PC-9 (cell line): ENCODE results near the gene R3HDM2.

ENCODE experiments used
- EZH2 ChIP-seq: fragments of 200-600 bp; sonication (generic); IDR thresholded peaks from 2 replicates; pipeline ENCODE4 v1.8.0; 2017; ENCODE audit warnings: antibody characterized with exemption, low read depth
- TF ChIP-seq, protein P1 (sequence below): fragments of 200-600 bp; sonication (generic); conservative IDR thresholded peaks from 2 replicates; pipeline ENCODE4 v1.6.1; 2017; ENCODE audit warnings: mixed run types, antibody characterized with exemption, mild to moderate bottlenecking, moderate library complexity

DNA sequence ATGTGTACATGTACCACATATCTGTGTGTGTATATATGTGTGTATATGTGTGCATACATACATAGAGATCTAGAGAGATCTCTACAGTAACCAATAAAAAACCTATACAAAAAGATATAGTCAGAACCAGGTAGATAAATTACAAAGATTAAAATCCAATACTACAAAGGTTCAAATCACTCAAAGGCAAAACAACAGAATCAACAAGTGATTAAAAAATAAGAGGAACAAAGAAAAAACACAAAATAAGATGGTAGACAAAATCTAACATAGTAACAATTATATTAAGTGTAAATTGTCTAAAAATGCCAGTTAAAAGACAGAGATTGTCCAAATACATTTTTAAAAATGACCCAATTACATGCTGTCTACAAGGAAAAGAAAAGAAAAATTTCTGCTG is 83.6 kb downstream of the R3HDM2 start:
- TF ChIP-seq, protein P1, sequence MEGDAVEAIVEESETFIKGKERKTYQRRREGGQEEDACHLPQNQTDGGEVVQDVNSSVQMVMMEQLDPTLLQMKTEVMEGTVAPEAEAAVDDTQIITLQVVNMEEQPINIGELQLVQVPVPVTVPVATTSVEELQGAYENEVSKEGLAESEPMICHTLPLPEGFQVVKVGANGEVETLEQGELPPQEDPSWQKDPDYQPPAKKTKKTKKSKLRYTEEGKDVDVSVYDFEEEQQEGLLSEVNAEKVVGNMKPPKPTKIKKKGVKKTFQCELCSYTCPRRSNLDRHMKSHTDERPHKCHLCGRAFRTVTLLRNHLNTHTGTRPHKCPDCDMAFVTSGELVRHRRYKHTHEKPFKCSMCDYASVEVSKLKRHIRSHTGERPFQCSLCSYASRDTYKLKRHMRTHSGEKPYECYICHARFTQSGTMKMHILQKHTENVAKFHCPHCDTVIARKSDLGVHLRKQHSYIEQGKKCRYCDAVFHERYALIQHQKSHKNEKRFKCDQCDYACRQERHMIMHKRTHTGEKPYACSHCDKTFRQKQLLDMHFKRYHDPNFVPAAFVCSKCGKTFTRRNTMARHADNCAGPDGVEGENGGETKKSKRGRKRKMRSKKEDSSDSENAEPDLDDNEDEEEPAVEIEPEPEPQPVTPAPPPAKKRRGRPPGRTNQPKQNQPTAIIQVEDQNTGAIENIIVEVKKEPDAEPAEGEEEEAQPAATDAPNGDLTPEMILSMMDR: no peak
- TF ChIP-seq EZH2: no peak
